Measurements from ENCODE around the gene CALCB.

CALCB gene

DNA sequence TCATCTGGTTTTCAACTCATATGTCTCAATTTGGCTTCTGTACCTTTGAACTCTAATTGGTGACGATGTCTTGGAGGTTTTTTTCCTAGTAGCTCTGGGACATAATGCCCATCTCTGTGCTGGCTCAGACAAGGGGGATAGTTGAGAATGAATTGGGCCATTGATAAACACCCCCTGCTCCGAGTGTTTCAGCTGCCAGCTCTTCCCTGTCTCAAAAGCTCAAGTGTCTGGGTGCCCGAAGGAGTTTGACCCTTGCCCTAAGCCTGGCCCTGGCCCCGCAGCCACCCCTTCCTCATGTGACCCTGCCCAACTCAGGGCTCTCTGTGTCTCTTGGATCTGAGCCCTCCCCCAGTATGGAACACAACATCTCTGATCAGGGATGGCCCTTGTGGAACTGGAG is 44.4 kb downstream of the CALCB start:
- Histone ChIP-seq H3K9ac (ENCODE audit: low read length) (no peak overlapping the region), H3K27ac (ENCODE audit: low read depth, low read length, poor library complexity, severe bottlenecking) (no peak overlapping the region), H3K9me3 (ENCODE audit: low read length) (no peaks in the 10 kb centered on the region), H3K4me1 (ENCODE audit: insufficient read depth, low read length, severe bottlenecking) (no peaks in the 10 kb centered on the region), H4K20me1 (ENCODE audit: insufficient read depth, low read length) (no peaks in the 10 kb centered on the region), H3F3A (ENCODE audit: insufficient read depth, low read length) (no peaks in the 10 kb centered on the region), H3K79me2 (ENCODE audit: insufficient read depth, low read length) (no peaks in the 10 kb centered on the region), H3K4me3 (ENCODE audit: low read depth, low read length, poor library complexity, severe bottlenecking) (no peak overlapping the region), H3K27me3 (ENCODE audit: insufficient read depth, low read length) (no peaks in the 10 kb centered on the region), H3K9me2 (ENCODE audit: low read depth, low read length) (no peaks in the 10 kb centered on the region), H3K36me3 (ENCODE audit: insufficient read depth, low read length) (no peaks in the 10 kb centered on the region), H2AFZ (ENCODE audit: low read length) (no peak overlapping the region), H3K4me2 (ENCODE audit: low read length) (no peak overlapping the region)
- TF ChIP-seq, protein P1, sequence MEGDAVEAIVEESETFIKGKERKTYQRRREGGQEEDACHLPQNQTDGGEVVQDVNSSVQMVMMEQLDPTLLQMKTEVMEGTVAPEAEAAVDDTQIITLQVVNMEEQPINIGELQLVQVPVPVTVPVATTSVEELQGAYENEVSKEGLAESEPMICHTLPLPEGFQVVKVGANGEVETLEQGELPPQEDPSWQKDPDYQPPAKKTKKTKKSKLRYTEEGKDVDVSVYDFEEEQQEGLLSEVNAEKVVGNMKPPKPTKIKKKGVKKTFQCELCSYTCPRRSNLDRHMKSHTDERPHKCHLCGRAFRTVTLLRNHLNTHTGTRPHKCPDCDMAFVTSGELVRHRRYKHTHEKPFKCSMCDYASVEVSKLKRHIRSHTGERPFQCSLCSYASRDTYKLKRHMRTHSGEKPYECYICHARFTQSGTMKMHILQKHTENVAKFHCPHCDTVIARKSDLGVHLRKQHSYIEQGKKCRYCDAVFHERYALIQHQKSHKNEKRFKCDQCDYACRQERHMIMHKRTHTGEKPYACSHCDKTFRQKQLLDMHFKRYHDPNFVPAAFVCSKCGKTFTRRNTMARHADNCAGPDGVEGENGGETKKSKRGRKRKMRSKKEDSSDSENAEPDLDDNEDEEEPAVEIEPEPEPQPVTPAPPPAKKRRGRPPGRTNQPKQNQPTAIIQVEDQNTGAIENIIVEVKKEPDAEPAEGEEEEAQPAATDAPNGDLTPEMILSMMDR (IDR thresholded peaks at IDR 0.05; ENCODE audit: low read length) = no peak
- TF ChIP-seq EZH2 (IDR thresholded peaks at IDR 0.05; ENCODE audit: borderline replicate concordance, low read length) = no peak

DNA sequence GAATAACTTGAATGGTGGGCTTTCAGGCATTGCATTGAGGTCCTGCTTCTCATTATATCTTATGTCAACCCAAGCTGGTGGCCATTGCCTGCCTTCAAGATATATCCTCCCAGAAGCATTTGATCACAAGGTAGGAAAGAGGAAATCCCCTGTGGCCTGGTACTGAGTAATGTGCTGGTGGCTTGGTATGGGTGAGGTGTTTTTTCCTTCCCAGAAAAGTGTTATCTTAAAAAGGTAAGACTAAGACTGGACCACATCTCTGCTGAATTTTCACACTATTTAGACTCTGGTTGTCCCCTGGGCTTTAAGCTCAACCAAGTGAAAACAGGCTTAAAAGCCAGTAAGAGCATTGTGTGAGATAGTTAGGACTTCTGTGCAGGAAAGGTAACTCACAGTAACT is 45.0 kb downstream of the CALCB start:
- Histone ChIP-seq H3K4me1 (ENCODE audit: insufficient read depth, low read length, severe bottlenecking) (no peaks in the 10 kb centered on the region), H3K36me3 (ENCODE audit: insufficient read depth, low read length) (no peaks in the 10 kb centered on the region), H3K9me3 (ENCODE audit: low read length) (no peaks in the 10 kb centered on the region), H4K20me1 (ENCODE audit: insufficient read depth, low read length) (no peaks in the 10 kb centered on the region), H3K27me3 (ENCODE audit: insufficient read depth, low read length) (no peaks in the 10 kb centered on the region), H3K9me2 (ENCODE audit: low read depth, low read length) (no peaks in the 10 kb centered on the region), H3K9ac (ENCODE audit: low read length) (no peak overlapping the region), H3K79me2 (ENCODE audit: insufficient read depth, low read length) (no peaks in the 10 kb centered on the region), H3K4me2 (ENCODE audit: low read length) (no peak overlapping the region), H3K27ac (ENCODE audit: low read depth, low read length, poor library complexity, severe bottlenecking) (no peak overlapping the region), H2AFZ (ENCODE audit: low read length) (no peak overlapping the region), H3F3A (ENCODE audit: insufficient read depth, low read length) (no peaks in the 10 kb centered on the region), H3K4me3 (ENCODE audit: low read depth, low read length, poor library complexity, severe bottlenecking) (no peak overlapping the region)
- TF ChIP-seq, protein P1 (IDR thresholded peaks at IDR 0.05; ENCODE audit: low read length) = no peak
- TF ChIP-seq EZH2 (IDR thresholded peaks at IDR 0.05; ENCODE audit: borderline replicate concordance, low read length) = no peak

DNA sequence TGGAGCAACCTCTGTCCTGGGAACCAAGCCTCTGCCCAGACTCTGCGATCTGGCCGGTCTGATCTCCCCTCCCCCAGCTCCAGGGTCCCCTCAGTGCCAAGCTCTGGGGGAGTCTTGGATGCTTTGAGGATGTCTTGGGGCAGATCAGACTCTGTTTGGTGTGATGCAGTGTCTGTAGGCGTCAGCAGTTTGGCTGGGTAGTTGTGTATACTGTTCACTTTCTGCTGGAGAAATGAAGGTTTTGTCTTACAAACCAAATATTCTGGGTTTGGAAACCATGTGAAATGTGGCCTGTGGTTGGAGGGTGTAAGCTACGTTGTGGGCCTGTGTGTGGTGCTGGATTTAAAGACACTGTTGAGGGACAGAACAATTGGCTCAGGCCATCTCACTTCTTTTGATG is 46.0 kb downstream of the CALCB start:
- Histone ChIP-seq H3K4me3 (ENCODE audit: low read depth, low read length, poor library complexity, severe bottlenecking) (no peak overlapping the region), H4K20me1 (ENCODE audit: insufficient read depth, low read length) (no peaks in the 10 kb centered on the region), H3K4me2 (ENCODE audit: low read length) (no peak overlapping the region), H3K4me1 (ENCODE audit: insufficient read depth, low read length, severe bottlenecking) (no peaks in the 10 kb centered on the region), H3K9ac (ENCODE audit: low read length) (no peak overlapping the region), H3F3A (ENCODE audit: insufficient read depth, low read length) (no peaks in the 10 kb centered on the region), H2AFZ (ENCODE audit: low read length) (no peak overlapping the region), H3K27ac (ENCODE audit: low read depth, low read length, poor library complexity, severe bottlenecking) (no peak overlapping the region), H3K9me2 (ENCODE audit: low read depth, low read length) (no peaks in the 10 kb centered on the region), H3K79me2 (ENCODE audit: insufficient read depth, low read length) (no peaks in the 10 kb centered on the region), H3K9me3 (ENCODE audit: low read length) (no peaks in the 10 kb centered on the region), H3K36me3 (ENCODE audit: insufficient read depth, low read length) (no peaks in the 10 kb centered on the region), H3K27me3 (ENCODE audit: insufficient read depth, low read length) (no peaks in the 10 kb centered on the region)
- TF ChIP-seq, protein P1 (IDR thresholded peaks at IDR 0.05; ENCODE audit: low read length) = no peak
- TF ChIP-seq EZH2 (IDR thresholded peaks at IDR 0.05; ENCODE audit: borderline replicate concordance, low read length) = no peak

Data from OCI-LY1 (cell line).